Liver (tissue), 3 donors: ENCODE data around the gene RNF25.

ENCODE experiments used
- TAF1 ChIP-seq: conservative IDR thresholded peaks from 2 replicates; pipeline ENCODE4 v1.6.1; 2016; ENCODE audit warnings: antibody characterized with exemption, mild to moderate bottlenecking
- TF ChIP-seq, protein P1 (sequence below): fragments of 150-350 bp; IDR thresholded peaks from 2 replicates; pipeline ENCODE4 v1.5.1; 2017; ENCODE audit warnings: improper control_type of control experiment, low read depth, low read length; ENCODE audit not compliant: missing input control
- TF ChIP-seq, protein P2 (sequence below): IDR thresholded peaks from 2 replicates; pipeline ENCODE4 v1.6.1; 2016; ENCODE audit warnings: antibody characterized with exemption
- TF ChIP-seq, protein P3 (sequence below): IDR thresholded peaks from 2 replicates; pipeline ENCODE4 v1.6.1; 2016; ENCODE audit warnings: antibody characterized with exemption
- donor health status: healthy.
- donor health status: healthy.

DNA sequence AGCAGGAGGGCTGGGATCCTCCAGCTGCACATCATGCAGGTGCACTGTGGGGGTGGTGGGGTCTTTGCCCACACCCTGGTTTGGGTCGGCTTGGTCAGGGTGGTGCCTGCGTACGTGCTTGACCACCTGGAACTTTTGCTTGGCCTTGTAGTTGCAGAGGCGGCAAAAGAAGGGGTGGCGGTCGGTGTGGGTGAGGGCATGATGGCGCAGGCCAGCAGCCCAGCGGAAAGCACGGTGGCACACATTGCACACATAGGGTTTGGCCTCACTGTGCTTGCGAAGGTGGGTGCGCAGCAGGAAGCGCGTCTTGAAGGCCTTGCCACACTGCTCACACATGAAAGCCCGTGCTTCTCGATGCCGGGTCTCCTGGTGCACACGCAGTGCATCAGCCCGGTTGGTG, 33.4 kb downstream of the RNF25 start:
- TF ChIP-seq, protein P1, sequence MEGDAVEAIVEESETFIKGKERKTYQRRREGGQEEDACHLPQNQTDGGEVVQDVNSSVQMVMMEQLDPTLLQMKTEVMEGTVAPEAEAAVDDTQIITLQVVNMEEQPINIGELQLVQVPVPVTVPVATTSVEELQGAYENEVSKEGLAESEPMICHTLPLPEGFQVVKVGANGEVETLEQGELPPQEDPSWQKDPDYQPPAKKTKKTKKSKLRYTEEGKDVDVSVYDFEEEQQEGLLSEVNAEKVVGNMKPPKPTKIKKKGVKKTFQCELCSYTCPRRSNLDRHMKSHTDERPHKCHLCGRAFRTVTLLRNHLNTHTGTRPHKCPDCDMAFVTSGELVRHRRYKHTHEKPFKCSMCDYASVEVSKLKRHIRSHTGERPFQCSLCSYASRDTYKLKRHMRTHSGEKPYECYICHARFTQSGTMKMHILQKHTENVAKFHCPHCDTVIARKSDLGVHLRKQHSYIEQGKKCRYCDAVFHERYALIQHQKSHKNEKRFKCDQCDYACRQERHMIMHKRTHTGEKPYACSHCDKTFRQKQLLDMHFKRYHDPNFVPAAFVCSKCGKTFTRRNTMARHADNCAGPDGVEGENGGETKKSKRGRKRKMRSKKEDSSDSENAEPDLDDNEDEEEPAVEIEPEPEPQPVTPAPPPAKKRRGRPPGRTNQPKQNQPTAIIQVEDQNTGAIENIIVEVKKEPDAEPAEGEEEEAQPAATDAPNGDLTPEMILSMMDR, result no peak
- TF ChIP-seq, protein P2, sequence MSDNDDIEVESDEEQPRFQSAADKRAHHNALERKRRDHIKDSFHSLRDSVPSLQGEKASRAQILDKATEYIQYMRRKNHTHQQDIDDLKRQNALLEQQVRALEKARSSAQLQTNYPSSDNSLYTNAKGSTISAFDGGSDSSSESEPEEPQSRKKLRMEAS, result no peak
- TF ChIP-seq, protein P3, sequence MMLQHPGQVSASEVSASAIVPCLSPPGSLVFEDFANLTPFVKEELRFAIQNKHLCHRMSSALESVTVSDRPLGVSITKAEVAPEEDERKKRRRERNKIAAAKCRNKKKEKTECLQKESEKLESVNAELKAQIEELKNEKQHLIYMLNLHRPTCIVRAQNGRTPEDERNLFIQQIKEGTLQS, result no peak
- TF ChIP-seq TAF1, result no peak
